ENCODE measurements around the gene PACS1.
A peak's percentile ranks its signal among the peaks of the same experiment; 100 is the strongest.

The PACS1 gene

DNA sequence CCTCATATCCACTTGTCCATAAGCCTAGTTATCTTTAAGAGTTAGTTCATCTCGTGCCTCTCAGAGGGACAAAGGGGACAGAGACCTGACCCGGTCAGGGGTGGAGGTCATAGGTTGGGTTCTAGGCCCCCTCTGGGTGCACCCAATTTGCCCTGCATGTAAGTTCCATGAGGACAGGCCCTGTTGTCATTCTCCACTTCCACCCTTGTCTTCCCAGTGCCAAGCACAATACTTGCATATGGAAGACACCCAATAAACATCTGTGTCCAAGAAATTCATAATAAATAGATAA is 220.2 kb downstream of the PACS1 start:
- Histone ChIP-seq H3K9me2 (replicated peaks; ENCODE audit: control insufficient read depth, low read length) (no peaks in the 10 kb centered on the region), H3K4me3 (ENCODE audit: low read length) (peak overlapping the region; percentile 95), H3K4me2 (ENCODE audit: low read length) (peak overlapping the region; percentile 87), H3K4me1 (ENCODE audit: control insufficient read depth, low read length) (peaks cover 19% of the 10 kb centered on the region), H3K79me2 (ENCODE audit: control insufficient read depth, low read length) (peaks cover 17% of the 10 kb centered on the region), H3F3A (ENCODE audit: control insufficient read depth, insufficient read depth) (no peaks in the 10 kb centered on the region), H3K9me3 (ENCODE audit: control insufficient read depth, insufficient read depth, low read length) (no peaks in the 10 kb centered on the region), H3K36me3 (ENCODE audit: control insufficient read depth, low read length) (peaks cover 4% of the 10 kb centered on the region), H3K27ac (ENCODE audit: low read depth, low read length) (no peak overlapping the region), H4K20me1 (ENCODE audit: control insufficient read depth, insufficient read depth, low read depth, low read length) (no peaks in the 10 kb centered on the region), H3K27me3 (ENCODE audit: control insufficient read depth, low read length) (peaks cover 12% of the 10 kb centered on the region)
- no peak for TF ChIP-seq EZH2phosphoT487 (IDR thresholded peaks at IDR 0.05; ENCODE audit: borderline replicate concordance, low read length)

DNA sequence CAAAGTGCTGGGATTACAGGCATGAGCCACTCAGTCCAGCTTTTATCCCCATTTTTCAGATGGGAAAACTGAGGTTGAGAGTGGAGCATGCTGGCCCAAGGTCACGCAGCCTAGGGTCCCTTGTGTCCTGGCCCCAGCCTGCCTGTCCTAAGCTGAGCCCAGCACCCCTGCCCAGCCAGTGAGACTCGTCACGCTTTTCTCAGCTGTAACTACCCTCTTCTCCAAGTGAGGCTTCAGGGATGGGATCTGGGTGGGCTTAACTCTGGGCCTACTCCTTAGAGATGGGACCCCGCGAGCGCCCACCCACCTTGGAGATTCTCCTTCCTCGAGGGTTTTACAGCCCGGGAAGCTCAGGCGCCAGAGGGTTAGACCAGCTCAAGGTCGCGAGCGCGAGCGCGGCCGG is 221.2 kb downstream of the PACS1 start:
- Histone ChIP-seq H4K20me1 (ENCODE audit: control insufficient read depth, insufficient read depth, low read depth, low read length) (no peaks in the 10 kb centered on the region), H3K79me2 (ENCODE audit: control insufficient read depth, low read length) (peaks cover 14% of the 10 kb centered on the region), H3K4me3 (ENCODE audit: low read length) (no peak overlapping the region), H3K4me2 (ENCODE audit: low read length) (no peak overlapping the region), H3K4me1 (ENCODE audit: control insufficient read depth, low read length) (peaks cover 19% of the 10 kb centered on the region), H3F3A (ENCODE audit: control insufficient read depth, insufficient read depth) (no peaks in the 10 kb centered on the region), H3K36me3 (ENCODE audit: control insufficient read depth, low read length) (peaks cover 4% of the 10 kb centered on the region), H3K9me3 (ENCODE audit: control insufficient read depth, insufficient read depth, low read length) (no peaks in the 10 kb centered on the region), H3K9me2 (replicated peaks; ENCODE audit: control insufficient read depth, low read length) (no peaks in the 10 kb centered on the region), H3K27me3 (ENCODE audit: control insufficient read depth, low read length) (peaks cover 12% of the 10 kb centered on the region), H3K27ac (ENCODE audit: low read depth, low read length) (no peak overlapping the region)
- TF ChIP-seq EZH2phosphoT487 (IDR thresholded peaks at IDR 0.05; ENCODE audit: borderline replicate concordance, low read length): no peak
- TF ChIP-seq, protein P1, sequence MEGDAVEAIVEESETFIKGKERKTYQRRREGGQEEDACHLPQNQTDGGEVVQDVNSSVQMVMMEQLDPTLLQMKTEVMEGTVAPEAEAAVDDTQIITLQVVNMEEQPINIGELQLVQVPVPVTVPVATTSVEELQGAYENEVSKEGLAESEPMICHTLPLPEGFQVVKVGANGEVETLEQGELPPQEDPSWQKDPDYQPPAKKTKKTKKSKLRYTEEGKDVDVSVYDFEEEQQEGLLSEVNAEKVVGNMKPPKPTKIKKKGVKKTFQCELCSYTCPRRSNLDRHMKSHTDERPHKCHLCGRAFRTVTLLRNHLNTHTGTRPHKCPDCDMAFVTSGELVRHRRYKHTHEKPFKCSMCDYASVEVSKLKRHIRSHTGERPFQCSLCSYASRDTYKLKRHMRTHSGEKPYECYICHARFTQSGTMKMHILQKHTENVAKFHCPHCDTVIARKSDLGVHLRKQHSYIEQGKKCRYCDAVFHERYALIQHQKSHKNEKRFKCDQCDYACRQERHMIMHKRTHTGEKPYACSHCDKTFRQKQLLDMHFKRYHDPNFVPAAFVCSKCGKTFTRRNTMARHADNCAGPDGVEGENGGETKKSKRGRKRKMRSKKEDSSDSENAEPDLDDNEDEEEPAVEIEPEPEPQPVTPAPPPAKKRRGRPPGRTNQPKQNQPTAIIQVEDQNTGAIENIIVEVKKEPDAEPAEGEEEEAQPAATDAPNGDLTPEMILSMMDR (IDR thresholded peaks at IDR 0.05; ENCODE audit: low read depth, low read length, poor library complexity, severe bottlenecking): no peak

GRCh38 chr11:66291706-66292542 is 221.9 kb downstream of the PACS1 start, which contains the start of gene TMEM151A:
Gene TMEM151A, plus strand, starts transcription at chr11:66291894. Its CDS starts 120 bp downstream, at chr11:66292014.
- Histone ChIP-seq H3K36me3 (ENCODE audit: control insufficient read depth, low read length) (peaks cover 4% of the 10 kb centered on the region), H3K9me3 (ENCODE audit: control insufficient read depth, insufficient read depth, low read length) (no peaks in the 10 kb centered on the region), H3K79me2 (ENCODE audit: control insufficient read depth, low read length) (peaks cover 14% of the 10 kb centered on the region), H3K4me3 (ENCODE audit: low read length) (no peak within 1 kb of the TSS), H4K20me1 (ENCODE audit: control insufficient read depth, insufficient read depth, low read depth, low read length) (no peaks in the 10 kb centered on the region), H3K9me2 (replicated peaks; ENCODE audit: control insufficient read depth, low read length) (no peaks in the 10 kb centered on the region), H3K4me2 (ENCODE audit: low read length) (no peak within 1 kb of the TSS), H3F3A (ENCODE audit: control insufficient read depth, insufficient read depth) (no peaks in the 10 kb centered on the region), H3K27me3 (ENCODE audit: control insufficient read depth, low read length) (peaks cover 13% of the 10 kb centered on the region), H3K4me1 (ENCODE audit: control insufficient read depth, low read length) (peaks cover 19% of the 10 kb centered on the region), H3K27ac (ENCODE audit: low read depth, low read length) (no peak within 1 kb of the TSS)
- TF ChIP-seq EZH2phosphoT487 (IDR thresholded peaks at IDR 0.05; ENCODE audit: borderline replicate concordance, low read length): no peak
- TF ChIP-seq, protein P1 (IDR thresholded peaks at IDR 0.05; ENCODE audit: low read depth, low read length, poor library complexity, severe bottlenecking): no peak
